SK-N-SH treated with all-trans-retinoic acid at 6 μM for 48 hours (cell line): Measurements from ENCODE around the gene SRPRA.

Experiments
- TCF4 ChIP-seq: fragments of 250-450 bp; sonication (Bioruptor Pico); IDR thresholded peaks from 2 replicates; pipeline ENCODE4 v1.8.0; 2021; ENCODE audit warnings: mild to moderate bottlenecking, moderate library complexity, borderline replicate concordance
- TF ChIP-seq, protein P1 (sequence below): fragments of 250-450 bp; sonication (Bioruptor Pico); IDR thresholded peaks from 2 replicates; pipeline ENCODE4 v1.5.1; 2021; ENCODE audit warnings: mild to moderate bottlenecking, moderate library complexity
- TF ChIP-seq, protein P2 (sequence below): fragments of 250-450 bp; sonication (Bioruptor Pico); IDR thresholded peaks from 2 replicates; pipeline ENCODE4 v1.8.0; 2020; ENCODE audit warnings: mild to moderate bottlenecking, moderate library complexity, borderline replicate concordance

DNA sequence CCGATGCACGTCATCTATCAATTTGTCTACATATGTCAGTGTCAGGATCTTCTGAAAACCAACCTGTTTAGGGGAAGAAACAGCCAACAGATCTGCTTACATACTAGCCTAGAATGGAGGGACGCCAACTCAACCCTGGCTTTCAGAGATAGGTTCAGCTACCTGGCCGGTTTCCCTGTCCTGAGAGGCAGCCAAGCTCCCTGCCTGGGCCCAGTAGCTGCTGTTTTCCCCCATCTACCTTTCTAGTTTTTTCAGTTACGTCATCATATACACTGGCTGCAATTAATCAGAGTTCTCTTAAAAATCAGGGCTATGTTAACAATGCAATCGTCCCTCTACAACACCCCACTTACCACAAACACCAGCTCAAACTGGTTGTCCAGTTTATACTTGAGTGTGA lies 1.0 kb downstream of the SRPRA start:
- TF ChIP-seq TCF4: no peak
- TF ChIP-seq, protein P1, sequence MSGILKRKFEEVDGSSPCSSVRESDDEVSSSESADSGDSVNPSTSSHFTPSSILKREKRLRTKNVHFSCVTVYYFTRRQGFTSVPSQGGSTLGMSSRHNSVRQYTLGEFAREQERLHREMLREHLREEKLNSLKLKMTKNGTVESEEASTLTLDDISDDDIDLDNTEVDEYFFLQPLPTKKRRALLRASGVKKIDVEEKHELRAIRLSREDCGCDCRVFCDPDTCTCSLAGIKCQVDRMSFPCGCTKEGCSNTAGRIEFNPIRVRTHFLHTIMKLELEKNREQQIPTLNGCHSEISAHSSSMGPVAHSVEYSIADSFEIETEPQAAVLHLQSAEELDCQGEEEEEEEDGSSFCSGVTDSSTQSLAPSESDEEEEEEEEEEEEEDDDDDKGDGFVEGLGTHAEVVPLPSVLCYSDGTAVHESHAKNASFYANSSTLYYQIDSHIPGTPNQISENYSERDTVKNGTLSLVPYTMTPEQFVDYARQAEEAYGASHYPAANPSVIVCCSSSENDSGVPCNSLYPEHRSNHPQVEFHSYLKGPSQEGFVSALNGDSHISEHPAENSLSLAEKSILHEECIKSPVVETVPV (CRISPR knock-in tag): no peak
- TF ChIP-seq, protein P2, sequence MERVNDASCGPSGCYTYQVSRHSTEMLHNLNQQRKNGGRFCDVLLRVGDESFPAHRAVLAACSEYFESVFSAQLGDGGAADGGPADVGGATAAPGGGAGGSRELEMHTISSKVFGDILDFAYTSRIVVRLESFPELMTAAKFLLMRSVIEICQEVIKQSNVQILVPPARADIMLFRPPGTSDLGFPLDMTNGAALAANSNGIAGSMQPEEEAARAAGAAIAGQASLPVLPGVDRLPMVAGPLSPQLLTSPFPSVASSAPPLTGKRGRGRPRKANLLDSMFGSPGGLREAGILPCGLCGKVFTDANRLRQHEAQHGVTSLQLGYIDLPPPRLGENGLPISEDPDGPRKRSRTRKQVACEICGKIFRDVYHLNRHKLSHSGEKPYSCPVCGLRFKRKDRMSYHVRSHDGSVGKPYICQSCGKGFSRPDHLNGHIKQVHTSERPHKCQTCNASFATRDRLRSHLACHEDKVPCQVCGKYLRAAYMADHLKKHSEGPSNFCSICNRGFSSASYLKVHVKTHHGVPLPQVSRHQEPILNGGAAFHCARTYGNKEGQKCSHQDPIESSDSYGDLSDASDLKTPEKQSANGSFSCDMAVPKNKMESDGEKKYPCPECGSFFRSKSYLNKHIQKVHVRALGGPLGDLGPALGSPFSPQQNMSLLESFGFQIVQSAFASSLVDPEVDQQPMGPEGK (CRISPR knock-in tag): no peak
